Loucy (cell line): ENCODE results near the gene GPI.
A peak's percentile ranks its signal among the peaks of the same experiment; 100 is the strongest.

Experiments
- H2AFZ ChIP-seq: fragments of 200-600 bp; sonication (generic); 2 replicates; pipeline ENCODE4 v1.6.0; 2016; ENCODE audit warnings: antibody characterized with exemption, mild to moderate bottlenecking, low read length, moderate library complexity
- H3F3A ChIP-seq: fragments of 200-600 bp; 2 replicates; pipeline ENCODE4 v1.6.0; 2016; ENCODE audit warnings: antibody characterized with exemption, low read depth, mild to moderate bottlenecking
- H3K27me3 ChIP-seq: fragments of 200-600 bp; sonication (generic); 2 replicates; pipeline ENCODE4 v1.6.1; 2014; ENCODE audit warnings: low read length, mild to moderate bottlenecking; ENCODE audit not compliant: insufficient read depth, poor library complexity, severe bottlenecking
- H3K36me3 ChIP-seq: fragments of 200-600 bp; sonication (generic); 2 replicates; pipeline ENCODE4 v1.6.1; 2016; ENCODE audit warnings: low read length; ENCODE audit not compliant: insufficient read depth
- H3K4me1 ChIP-seq: fragments of 200-600 bp; sonication (generic); 2 replicates; pipeline ENCODE4 v1.5.1; 2014; ENCODE audit warnings: low read length, mild to moderate bottlenecking; ENCODE audit not compliant: insufficient read depth, poor library complexity, severe bottlenecking
- H3K4me2 ChIP-seq: fragments of 200-600 bp; sonication (generic); 2 replicates; pipeline ENCODE4 v1.6.0; 2014; ENCODE audit warnings: antibody characterized with exemption, low read length, low read depth, mild to moderate bottlenecking; ENCODE audit not compliant: poor library complexity, severe bottlenecking
- H3K4me3 ChIP-seq: fragments of 200-600 bp; sonication (generic); 2 replicates; pipeline ENCODE4 v1.5.1; 2014; ENCODE audit warnings: low read length, mild to moderate bottlenecking, mixed read lengths; ENCODE audit not compliant: poor library complexity, severe bottlenecking
- H3K79me2 ChIP-seq: fragments of 200-600 bp; sonication (generic); 2 replicates; pipeline ENCODE4 v1.6.1; 2014; ENCODE audit warnings: low read length; ENCODE audit not compliant: insufficient read depth
- H3K9ac ChIP-seq: fragments of 200-600 bp; sonication (generic); 2 replicates; pipeline ENCODE4 v1.6.0; 2014; ENCODE audit warnings: mild to moderate bottlenecking, low read depth, low read length, moderate library complexity; ENCODE audit not compliant: poor library complexity, severe bottlenecking
- H3K9me2 ChIP-seq: fragments of 200-600 bp; sonication (generic); replicated peaks from 2 replicates; pipeline ENCODE4 v1.6.1; 2016; ENCODE audit warnings: low read depth, low read length, mixed read lengths
- H3K9me3 ChIP-seq: fragments of 200-600 bp; sonication (generic); 2 replicates; pipeline ENCODE4 v1.6.1; 2014; ENCODE audit warnings: mild to moderate bottlenecking, antibody characterized with exemption, low read length, low read depth; ENCODE audit not compliant: insufficient read depth
- H4K20me1 ChIP-seq: fragments of 200-600 bp; sonication (generic); 2 replicates; pipeline ENCODE4 v1.6.0; 2014; ENCODE audit warnings: antibody characterized with exemption, low read length, mild to moderate bottlenecking; ENCODE audit not compliant: insufficient read depth, poor library complexity, severe bottlenecking
- EZH2phosphoT487 ChIP-seq: fragments of 200-600 bp; IDR thresholded peaks from 2 replicates; pipeline ENCODE4 v1.6.1; 2018; ENCODE audit warnings: antibody characterized with exemption, mild to moderate bottlenecking, moderate library complexity, borderline replicate concordance
- TF ChIP-seq, protein P1 (sequence below): fragments of 200-600 bp; sonication (generic); conservative IDR thresholded peaks from 2 replicates; pipeline ENCODE4 v1.5.1; 2014; ENCODE audit warnings: mild to moderate bottlenecking, antibody characterized with exemption, low read length

GPI gene

DNA sequence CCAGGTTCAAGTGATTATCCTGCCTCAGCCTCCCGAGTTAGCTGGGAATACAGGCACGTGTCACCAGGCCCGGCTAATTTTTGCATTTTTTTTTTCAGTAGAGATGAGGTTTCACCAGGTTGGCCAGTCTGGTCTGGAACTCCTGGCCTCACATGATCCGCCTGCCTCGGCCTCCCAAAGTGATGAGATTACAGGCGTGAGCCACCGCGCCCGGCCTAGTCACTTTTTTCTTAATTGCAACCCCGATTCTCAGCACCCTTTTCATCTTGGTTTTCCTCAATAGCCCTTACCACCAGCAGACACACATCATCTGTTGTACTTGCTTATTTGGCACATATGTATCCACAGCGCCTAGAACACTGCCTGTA, 550 bp upstream of the GPI start:
- peak overlapping the region; percentile 90 for H3K4me2 ChIP-seq
- peak overlapping the region; percentile 78 for H2AFZ ChIP-seq
- H3K9me3 ChIP-seq, result no peaks in the 10 kb centered on the region
- no peaks in the 10 kb centered on the region for H3K9me2 ChIP-seq
- no peak for TF ChIP-seq EZH2phosphoT487
- TF ChIP-seq, protein P1, sequence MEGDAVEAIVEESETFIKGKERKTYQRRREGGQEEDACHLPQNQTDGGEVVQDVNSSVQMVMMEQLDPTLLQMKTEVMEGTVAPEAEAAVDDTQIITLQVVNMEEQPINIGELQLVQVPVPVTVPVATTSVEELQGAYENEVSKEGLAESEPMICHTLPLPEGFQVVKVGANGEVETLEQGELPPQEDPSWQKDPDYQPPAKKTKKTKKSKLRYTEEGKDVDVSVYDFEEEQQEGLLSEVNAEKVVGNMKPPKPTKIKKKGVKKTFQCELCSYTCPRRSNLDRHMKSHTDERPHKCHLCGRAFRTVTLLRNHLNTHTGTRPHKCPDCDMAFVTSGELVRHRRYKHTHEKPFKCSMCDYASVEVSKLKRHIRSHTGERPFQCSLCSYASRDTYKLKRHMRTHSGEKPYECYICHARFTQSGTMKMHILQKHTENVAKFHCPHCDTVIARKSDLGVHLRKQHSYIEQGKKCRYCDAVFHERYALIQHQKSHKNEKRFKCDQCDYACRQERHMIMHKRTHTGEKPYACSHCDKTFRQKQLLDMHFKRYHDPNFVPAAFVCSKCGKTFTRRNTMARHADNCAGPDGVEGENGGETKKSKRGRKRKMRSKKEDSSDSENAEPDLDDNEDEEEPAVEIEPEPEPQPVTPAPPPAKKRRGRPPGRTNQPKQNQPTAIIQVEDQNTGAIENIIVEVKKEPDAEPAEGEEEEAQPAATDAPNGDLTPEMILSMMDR, result no peak
- peak overlapping the region; percentile 43 for H3K9ac ChIP-seq
- H4K20me1 ChIP-seq, result peaks cover 40% of the 10 kb centered on the region
- peaks cover 44% of the 10 kb centered on the region for H3K4me1 ChIP-seq
- H3K27me3 ChIP-seq, result no peaks in the 10 kb centered on the region
- H3K79me2 ChIP-seq, result peaks cover 44% of the 10 kb centered on the region
- H3K4me3 ChIP-seq, result peak overlapping the region; percentile 98
- 0 out of 2 replicates have a peak, but pooled peaks cover 8% of the 10 kb centered on the region for H3F3A ChIP-seq
- H3K36me3 ChIP-seq, result peaks cover 25% of the 10 kb centered on the region; the same call in 1 of the 2 replicates

DNA sequence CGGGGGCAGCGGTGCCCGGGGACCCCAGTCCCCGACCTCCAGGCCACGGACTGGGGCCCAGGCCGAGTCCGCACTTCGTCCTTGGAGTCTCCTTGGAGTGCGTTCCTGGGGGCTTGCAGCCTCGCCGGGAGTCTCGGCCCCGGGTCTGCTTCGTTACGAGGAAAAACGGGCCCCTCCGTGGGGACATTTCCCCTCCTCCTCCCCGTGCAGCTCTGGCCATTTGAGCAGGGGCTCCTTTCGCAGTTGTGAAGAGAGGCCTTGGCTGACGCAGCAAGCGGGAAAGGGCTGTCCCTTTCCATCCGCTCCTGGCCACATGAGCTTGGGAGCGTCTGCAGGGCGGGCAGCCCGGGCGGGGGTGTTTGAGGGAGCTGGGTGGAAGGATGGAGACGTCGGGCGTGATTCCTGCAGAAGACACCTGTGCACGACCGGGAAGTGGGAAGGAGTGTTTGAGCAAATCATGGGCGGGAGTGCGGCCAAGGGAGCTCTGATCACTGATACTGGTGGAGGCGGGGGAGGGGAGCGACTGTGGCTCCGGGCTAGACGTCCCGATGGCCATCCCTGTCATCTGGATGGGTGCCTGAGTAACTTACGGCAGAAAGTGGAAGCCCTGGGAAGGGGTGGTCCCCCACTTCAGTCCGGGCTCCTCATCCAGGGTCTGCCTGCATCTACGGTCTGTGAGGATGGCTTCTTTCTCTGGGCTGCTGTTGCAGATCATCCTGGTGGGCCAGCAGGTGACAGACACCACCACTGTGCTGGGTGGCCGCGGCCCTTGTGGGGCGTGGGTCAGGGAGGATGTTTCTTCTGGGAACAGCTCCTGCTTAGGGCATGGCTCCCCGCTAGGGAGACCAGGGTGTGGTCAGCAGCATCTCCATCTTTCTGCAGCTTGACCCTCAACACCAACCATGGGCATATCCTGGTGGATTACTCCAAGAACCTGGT, 736 bp downstream of the GPI start:
- Histone ChIP-seq H3K79me2 (peaks cover 57% of the 10 kb centered on the region), H3K4me1 (peaks cover 38% of the 10 kb centered on the region), H2AFZ (peak overlapping the region; percentile 92)

DNA sequence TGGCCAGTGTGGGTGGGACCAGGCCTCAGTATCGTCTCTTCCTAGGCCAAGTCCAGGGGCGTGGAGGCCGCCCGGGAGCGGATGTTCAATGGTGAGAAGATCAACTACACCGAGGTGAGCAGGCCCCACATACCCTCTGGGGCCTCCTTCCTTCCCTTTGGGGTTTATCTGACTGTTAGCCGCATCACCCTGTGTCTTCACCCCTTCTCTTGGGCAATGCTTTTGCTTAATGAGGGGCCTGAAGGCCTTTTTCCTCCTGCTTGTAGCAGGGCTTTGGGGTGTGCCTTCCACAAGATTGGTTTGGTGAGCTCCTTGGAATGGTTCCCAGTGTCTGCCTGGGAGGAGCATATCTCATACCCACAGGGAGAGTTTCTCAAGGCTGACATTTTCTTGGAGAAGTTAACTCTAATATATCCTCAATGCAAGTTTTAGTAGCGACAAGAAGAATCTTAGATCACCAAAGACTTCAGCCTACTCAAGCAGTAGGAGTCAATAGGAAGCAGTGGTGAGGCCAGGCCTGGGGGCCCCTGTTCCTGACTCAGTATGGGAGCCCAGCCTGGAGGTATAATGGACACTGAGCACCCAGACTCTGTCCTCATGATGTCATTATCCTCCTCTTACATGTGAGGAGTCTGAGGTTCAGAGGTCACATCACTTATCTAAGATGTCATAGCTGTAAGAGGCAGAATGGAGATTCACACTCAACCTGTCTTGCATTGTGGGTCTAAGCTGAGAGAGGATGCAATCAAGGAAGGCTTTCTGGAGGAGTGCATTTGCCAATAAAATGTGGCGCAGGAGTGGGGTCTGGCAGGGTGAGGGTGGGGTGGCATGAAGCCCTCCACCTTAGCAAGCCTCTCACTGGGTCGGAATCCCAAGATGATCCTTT, 2.0 kb downstream of the GPI start:
- TF ChIP-seq, protein P1, result no peak
- no peak for TF ChIP-seq EZH2phosphoT487
- H4K20me1 ChIP-seq, result peaks cover 45% of the 10 kb centered on the region
- no peaks in the 10 kb centered on the region for H3K9me2 ChIP-seq
- peaks cover 33% of the 10 kb centered on the region; the same call in 1 of the 2 replicates for H3K36me3 ChIP-seq
- peak overlapping the region; percentile 90 for H3K4me2 ChIP-seq
- no peaks in the 10 kb centered on the region for H3K9me3 ChIP-seq
- H3K4me3 ChIP-seq, result peak overlapping the region; percentile 98
- H3F3A ChIP-seq, result 0 out of 2 replicates have a peak, but pooled peaks cover 8% of the 10 kb centered on the region
- H2AFZ ChIP-seq, result no peak overlapping the region
- H3K27me3 ChIP-seq, result no peaks in the 10 kb centered on the region
- peak overlapping the region; percentile 99 for H3K9ac ChIP-seq
- H3K4me1 ChIP-seq, result peaks cover 43% of the 10 kb centered on the region
- H3K79me2 ChIP-seq, result peaks cover 65% of the 10 kb centered on the region

More for the DNA sequence above, 736 bp downstream of the GPI start:
- TF ChIP-seq, protein P1, result no peak
- TF ChIP-seq EZH2phosphoT487, result no peak
- Histone ChIP-seq H3K27me3 (no peaks in the 10 kb centered on the region), H3K9ac (peak overlapping the region; percentile 99), H3K9me3 (no peaks in the 10 kb centered on the region), H3K36me3 (peaks cover 33% of the 10 kb centered on the region; the same call in 1 of the 2 replicates), H3K4me3 (peak overlapping the region; percentile 98), H3K4me2 (peak overlapping the region; percentile 90), H3K9me2 (no peaks in the 10 kb centered on the region), H4K20me1 (peaks cover 45% of the 10 kb centered on the region), H3F3A (0 out of 2 replicates have a peak, but pooled peaks cover 8% of the 10 kb centered on the region)
